BLaER1 (cell line): Measurements from ENCODE around the gene PHC1.
"Not testable (repeated sequence)": the region's sequence is repeated elsewhere in the genome, so short reads cannot be mapped to it uniquely, and the experiment has no call there.

Source experiments
- H3K27ac ChIP-seq: shearing (Covaris generic); formaldehyde crosslinking; 2 replicates; pipeline ENCODE4 v1.8.1; 2022
- H3K27me3 ChIP-seq: shearing (Covaris generic); formaldehyde crosslinking; 2 replicates; pipeline ENCODE4 v1.8.1; 2022
- H3K36me3 ChIP-seq: shearing (Covaris generic); formaldehyde crosslinking; 2 replicates; pipeline ENCODE4 v1.8.1; 2022
- H3K4me1 ChIP-seq: shearing (Covaris generic); formaldehyde crosslinking; 2 replicates; pipeline ENCODE4 v1.8.1; 2022
- H3K4me2 ChIP-seq: shearing (Covaris generic); formaldehyde crosslinking; 2 replicates; pipeline ENCODE4 v1.8.1; 2022
- H3K4me3 ChIP-seq: shearing (Covaris generic); formaldehyde crosslinking; 2 replicates; pipeline ENCODE4 v1.8.1; 2022
- H3K9ac ChIP-seq: shearing (Covaris generic); formaldehyde crosslinking; 2 replicates; pipeline ENCODE4 v1.8.1; 2022
- H3K9me3 ChIP-seq: shearing (Covaris generic); formaldehyde crosslinking; 2 replicates; pipeline ENCODE4 v1.8.1; 2022
- H4K20me1 ChIP-seq: shearing (Covaris generic); formaldehyde crosslinking; 2 replicates; pipeline ENCODE4 v1.8.1; 2022
- Cebpa-rat ChIP-seq: shearing (Covaris generic); IDR thresholded peaks from 2 replicates; pipeline ENCODE4 v1.8.1; 2022

PHC1 gene

DNA sequence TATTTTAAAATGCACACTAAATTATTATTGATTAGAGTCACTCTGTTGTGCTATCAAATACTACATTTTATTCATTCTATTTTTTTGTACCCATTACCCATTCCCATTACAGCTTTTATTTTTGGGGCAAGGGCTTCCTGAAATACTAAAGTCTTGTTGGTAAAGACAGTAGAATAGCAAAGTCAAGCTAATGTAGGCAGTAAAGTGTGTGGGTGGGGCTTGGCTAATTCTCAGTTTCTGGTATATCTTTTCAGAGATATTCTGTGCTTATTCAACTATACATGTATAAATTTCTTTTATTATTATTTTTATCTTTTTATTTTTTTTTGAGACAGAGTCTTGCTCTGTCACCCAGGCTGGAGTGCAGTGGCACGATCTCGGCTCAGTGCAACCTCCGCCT lies 22.3 kb upstream of the PHC1 start:
- no peak overlapping the region for H3K4me3 ChIP-seq
- no peaks in the 10 kb centered on the region for H3K36me3 ChIP-seq
- no peaks in the 10 kb centered on the region for H3K27me3 ChIP-seq
- H3K9me3 ChIP-seq, result peaks cover 16% of the 10 kb centered on the region; the same call in 1 of the 2 replicates
- H3K27ac ChIP-seq, result no peak overlapping the region
- no peak for TF ChIP-seq Cebpa-rat
- no peak overlapping the region for H3K4me2 ChIP-seq
- no peaks in the 10 kb centered on the region for H3K4me1 ChIP-seq
- H3K9ac ChIP-seq, result no peak overlapping the region
- H4K20me1 ChIP-seq, result no peaks in the 10 kb centered on the region

DNA sequence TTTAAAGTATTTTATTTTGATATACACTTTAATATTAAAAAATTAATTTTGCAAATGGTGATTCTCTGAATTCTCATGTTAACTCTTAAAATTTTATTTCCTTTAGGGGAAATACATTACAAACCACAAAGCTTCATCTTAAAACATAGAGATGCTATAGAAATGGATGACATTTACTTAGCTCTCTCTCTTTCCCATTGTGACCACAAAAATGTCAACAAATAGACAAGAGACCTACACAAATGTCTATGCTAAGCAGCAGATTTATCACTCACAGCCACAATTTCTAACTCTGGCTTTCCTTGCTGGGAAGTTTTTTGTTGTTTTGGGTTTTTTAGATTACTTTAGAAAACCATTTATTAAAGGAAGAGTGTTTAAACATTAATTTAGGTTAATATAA lies 19.9 kb upstream of the PHC1 start:
- H3K9me3 ChIP-seq, result 0 out of 2 replicates have a peak, but pooled peaks cover 7% of the 10 kb centered on the region
- no peaks in the 10 kb centered on the region for H4K20me1 ChIP-seq
- H3K27me3 ChIP-seq, result no peaks in the 10 kb centered on the region
- TF ChIP-seq Cebpa-rat, result no peak
- no peaks in the 10 kb centered on the region for H3K36me3 ChIP-seq
- no peak overlapping the region for H3K4me2 ChIP-seq
- no peak overlapping the region for H3K4me3 ChIP-seq
- no peak overlapping the region for H3K27ac ChIP-seq
- no peak overlapping the region for H3K9ac ChIP-seq
- H3K4me1 ChIP-seq, result no peaks in the 10 kb centered on the region

DNA sequence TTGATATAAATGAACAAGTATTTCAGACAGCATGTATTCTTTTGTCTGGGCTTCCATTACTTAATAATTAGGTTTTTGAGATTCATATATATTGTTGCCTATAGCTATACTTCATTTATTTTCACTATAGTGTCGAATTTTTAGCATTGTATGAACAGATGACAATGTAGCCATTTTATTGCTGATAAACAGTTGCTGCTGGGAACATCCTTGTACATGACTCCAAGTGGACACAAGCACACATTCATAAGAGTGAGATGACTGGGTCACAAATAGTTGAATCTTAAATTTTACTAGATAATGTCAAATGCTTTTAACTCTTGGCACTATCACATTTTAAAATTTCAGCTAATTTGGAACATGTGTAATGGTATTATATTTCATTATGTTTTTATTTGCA lies 19.3 kb upstream of the PHC1 start:
- H3K27ac ChIP-seq, result no peak overlapping the region
- H3K4me2 ChIP-seq, result no peak overlapping the region
- no peaks in the 10 kb centered on the region for H4K20me1 ChIP-seq
- H3K9ac ChIP-seq, result no peak overlapping the region
- H3K36me3 ChIP-seq, result no peaks in the 10 kb centered on the region
- no peak overlapping the region for H3K4me3 ChIP-seq
- 0 out of 2 replicates have a peak, but pooled peaks cover 7% of the 10 kb centered on the region for H3K9me3 ChIP-seq
- no peaks in the 10 kb centered on the region for H3K4me1 ChIP-seq
- no peaks in the 10 kb centered on the region for H3K27me3 ChIP-seq
- TF ChIP-seq Cebpa-rat, result no peak

DNA sequence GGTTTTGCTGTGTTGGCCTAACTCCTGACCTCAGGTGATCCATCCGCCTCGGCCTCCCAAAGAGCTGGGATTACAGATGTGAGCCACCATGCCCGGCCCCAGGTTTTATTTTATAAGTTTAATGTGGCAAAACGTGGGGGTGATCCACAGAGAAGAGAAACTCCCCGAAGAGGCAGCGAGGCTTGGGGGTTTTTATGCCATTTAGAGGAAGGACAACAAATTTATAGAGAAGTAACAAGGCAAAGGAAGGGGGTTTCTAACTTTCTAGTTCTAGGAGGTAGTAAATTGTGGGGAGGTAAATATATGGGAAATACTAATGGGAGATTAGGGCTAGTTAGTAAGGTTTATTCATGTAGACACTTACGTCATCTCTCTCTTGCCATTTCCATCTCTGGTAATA lies 17.2 kb upstream of the PHC1 start:
- Histone ChIP-seq H3K36me3 (no peaks in the 10 kb centered on the region), H3K4me1 (no peaks in the 10 kb centered on the region), H3K4me2 (no peak overlapping the region), H3K9me3 (peaks cover 18% of the 10 kb centered on the region), H3K4me3 (no peak overlapping the region), H3K9ac (no peak overlapping the region), H4K20me1 (no peaks in the 10 kb centered on the region), H3K27ac (no peak overlapping the region), H3K27me3 (no peaks in the 10 kb centered on the region)
- no peak for TF ChIP-seq Cebpa-rat

DNA sequence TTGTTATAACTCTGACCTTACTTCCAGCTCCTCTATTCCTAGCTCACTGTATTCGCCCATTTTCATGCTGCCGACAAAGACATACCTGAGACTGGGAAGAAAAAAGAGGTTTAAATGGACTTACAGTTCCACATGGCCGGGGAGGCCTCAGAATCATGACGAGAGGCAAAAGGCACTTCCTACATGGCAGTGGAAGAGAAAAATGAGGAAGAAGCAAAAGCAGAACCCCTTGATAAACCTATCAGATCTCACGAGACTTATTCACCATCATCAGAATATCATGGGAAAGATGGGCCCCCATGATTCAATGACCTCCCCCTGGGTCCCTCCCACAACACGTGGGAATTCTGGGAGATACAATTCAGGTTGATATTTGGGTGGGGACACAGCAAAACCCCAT lies 14.5 kb upstream of the PHC1 start:
- Histone ChIP-seq H3K9ac (no peak overlapping the region), H3K9me3 (peaks cover 18% of the 10 kb centered on the region), H3K4me1 (peaks cover 5% of the 10 kb centered on the region; the same call in 1 of the 2 replicates), H3K4me2 (no peak overlapping the region), H4K20me1 (no peaks in the 10 kb centered on the region), H3K4me3 (no peak overlapping the region), H3K27ac (no peak overlapping the region), H3K27me3 (no peaks in the 10 kb centered on the region), H3K36me3 (no peaks in the 10 kb centered on the region)
- no peak for TF ChIP-seq Cebpa-rat

DNA sequence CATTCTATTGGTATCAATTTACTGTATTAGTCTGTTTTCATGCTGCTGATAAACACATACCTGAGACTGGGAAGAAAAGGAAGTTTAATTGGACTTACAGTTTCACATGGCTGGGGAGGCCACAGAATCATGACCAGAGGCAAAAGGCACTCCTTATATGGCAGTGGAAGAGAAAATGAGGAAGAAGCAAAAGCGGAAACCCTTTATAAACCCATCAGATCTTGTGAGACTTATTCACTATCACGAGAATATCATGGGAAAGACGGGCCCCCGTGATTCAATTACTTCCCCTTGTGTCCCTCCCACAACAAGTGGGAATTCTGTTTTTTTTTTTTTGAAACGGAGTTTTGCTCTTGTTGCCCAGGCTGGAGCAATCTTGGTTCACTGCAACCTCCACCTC lies 11.6 kb upstream of the PHC1 start:
- not testable (repeated sequence) for H4K20me1 ChIP-seq, H3K27me3 ChIP-seq, H3K4me1 ChIP-seq, H3K9ac ChIP-seq, H3K27ac ChIP-seq, H3K36me3 ChIP-seq, H3K4me2 ChIP-seq, H3K4me3 ChIP-seq
- H3K9me3 ChIP-seq, result peaks cover 10% of the 10 kb centered on the region

DNA sequence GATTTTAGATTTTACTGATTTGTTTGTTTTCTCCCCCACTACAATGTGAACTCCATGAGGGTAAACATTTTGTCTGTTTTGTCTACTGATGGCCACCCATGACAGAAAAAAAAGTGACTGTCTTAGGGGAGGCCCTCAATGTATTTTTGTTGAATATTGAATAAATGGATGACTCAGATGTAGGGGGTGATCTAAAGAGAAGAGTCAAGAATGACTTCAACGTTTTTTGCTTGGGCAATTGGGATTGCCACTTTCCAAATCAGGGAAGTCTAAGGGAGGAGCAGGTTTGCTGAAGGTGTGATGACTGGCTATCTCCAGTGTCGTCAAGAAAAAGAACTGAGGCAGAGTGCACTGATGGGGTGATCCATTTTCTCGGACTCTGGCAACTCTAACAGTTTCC lies 10.7 kb upstream of the PHC1 start:
- Histone ChIP-seq H3K27me3 (no peaks in the 10 kb centered on the region), H3K4me3 (no peak overlapping the region), H3K36me3 (no peaks in the 10 kb centered on the region), H3K27ac (no peak overlapping the region), H3K4me2 (no peak overlapping the region), H3K4me1 (peaks cover 9% of the 10 kb centered on the region; the same call in 1 of the 2 replicates), H3K9me3 (peaks cover 10% of the 10 kb centered on the region), H4K20me1 (no peaks in the 10 kb centered on the region), H3K9ac (no peak overlapping the region)
- no peak for TF ChIP-seq Cebpa-rat

DNA sequence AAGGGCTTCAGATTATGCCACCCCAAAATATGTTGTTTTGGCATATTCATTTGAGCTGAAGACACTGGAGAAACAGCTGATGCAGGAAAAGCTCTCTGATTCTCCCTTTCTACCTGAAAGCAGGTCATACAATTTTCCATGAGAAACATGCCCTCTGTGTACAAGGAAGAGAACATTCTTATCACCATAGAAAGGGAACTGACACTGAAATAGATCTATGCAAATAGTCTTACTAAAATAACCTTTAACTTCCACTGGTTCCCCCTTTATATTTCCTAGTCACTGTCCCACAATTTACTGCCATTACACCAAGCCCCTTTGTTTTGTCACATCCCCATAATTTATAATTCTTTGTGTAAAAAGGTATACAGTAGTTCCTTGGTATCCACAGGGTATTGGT lies 9.6 kb upstream of the PHC1 start:
- Histone ChIP-seq H3K9ac (no peak overlapping the region), H4K20me1 (no peaks in the 10 kb centered on the region), H3K36me3 (no peaks in the 10 kb centered on the region), H3K27me3 (no peaks in the 10 kb centered on the region), H3K4me2 (peak overlapping the region; percentile 4; the same call in 1 of the 2 replicates), H3K4me1 (peaks cover 9% of the 10 kb centered on the region; the same call in 1 of the 2 replicates), H3K4me3 (no peak overlapping the region), H3K27ac (no peak overlapping the region), H3K9me3 (peaks cover 10% of the 10 kb centered on the region)
- no peak for TF ChIP-seq Cebpa-rat

DNA sequence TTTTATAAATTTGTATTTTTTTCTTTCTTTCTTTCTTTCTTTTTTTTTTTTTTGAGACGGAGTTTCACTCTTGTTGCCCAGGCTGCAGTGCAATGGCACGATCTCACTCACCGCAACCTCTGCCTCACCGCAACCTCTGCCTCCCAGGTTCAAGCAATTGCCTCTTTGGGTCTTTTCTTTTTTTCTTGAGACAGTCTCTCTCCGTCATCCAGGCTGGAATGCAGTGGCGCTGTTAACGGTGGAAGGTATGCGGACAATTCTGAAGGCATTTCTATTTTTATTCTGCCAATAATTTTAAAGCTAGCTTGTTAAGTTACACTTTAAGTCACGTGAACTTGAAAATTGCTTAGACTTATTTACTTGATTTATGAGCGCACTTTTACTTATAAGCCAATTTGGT lies 8.8 kb upstream of the PHC1 start:
- no peak overlapping the region for H3K27ac ChIP-seq
- peaks cover 8% of the 10 kb centered on the region for H3K9me3 ChIP-seq
- H4K20me1 ChIP-seq, result no peaks in the 10 kb centered on the region
- no peak overlapping the region for H3K4me3 ChIP-seq
- H3K9ac ChIP-seq, result no peak overlapping the region
- H3K4me2 ChIP-seq, result no peak overlapping the region
- peaks cover 9% of the 10 kb centered on the region; the same call in 1 of the 2 replicates for H3K4me1 ChIP-seq
- no peak for TF ChIP-seq Cebpa-rat
- H3K27me3 ChIP-seq, result no peaks in the 10 kb centered on the region
- no peaks in the 10 kb centered on the region for H3K36me3 ChIP-seq

DNA sequence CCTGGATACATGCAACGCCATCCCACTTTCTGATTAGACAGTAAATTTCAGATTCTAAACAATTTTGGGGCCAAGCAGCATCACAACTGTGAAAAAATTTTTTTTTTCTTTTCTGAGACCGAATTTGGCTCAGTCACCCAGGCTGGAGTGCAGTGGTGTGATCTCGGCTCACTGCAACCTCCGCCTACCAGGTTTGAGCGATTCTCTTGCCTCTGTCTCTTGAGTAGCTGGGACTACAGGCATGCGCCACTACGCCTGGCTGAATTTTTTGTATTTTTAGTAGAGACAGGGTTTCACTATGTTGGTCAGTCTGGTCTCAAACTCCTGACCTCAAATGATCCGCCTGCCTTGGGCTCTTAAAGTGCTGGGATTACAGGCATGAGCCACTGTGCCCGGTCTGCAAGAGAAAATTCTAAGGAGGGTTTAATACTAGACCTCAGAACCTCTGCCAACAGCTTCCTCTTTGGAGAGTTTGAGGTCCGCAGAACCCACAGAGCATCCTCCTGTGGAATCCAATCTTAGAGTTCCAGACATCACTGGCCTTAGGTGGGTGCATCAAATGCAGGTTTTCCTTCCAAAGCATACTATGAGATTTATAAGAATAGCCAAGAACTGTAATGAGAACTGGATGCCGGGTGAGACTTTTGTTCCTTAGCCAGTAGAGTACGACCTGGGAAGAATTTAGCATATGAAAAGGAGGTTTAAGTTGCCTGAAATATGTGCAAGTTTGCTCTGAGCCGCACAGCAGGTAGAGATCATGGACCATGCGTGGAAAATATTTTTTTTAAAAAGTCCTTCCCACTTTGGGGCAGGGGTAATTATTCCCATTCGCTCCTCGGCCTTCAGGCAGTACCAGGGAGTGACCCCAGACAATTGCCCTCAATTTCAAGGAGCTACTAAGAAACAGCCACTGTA lies 7.8 kb upstream of the PHC1 start:
- no peak overlapping the region for H3K4me3 ChIP-seq
- no peaks in the 10 kb centered on the region for H3K27me3 ChIP-seq
- H4K20me1 ChIP-seq, result no peaks in the 10 kb centered on the region
- no peak for TF ChIP-seq Cebpa-rat
- no peaks in the 10 kb centered on the region for H3K36me3 ChIP-seq
- H3K4me2 ChIP-seq, result no peak overlapping the region
- H3K9me3 ChIP-seq, result peaks cover 1% of the 10 kb centered on the region; the same call in 1 of the 2 replicates
- no peak overlapping the region for H3K27ac ChIP-seq
- H3K9ac ChIP-seq, result no peak overlapping the region
- H3K4me1 ChIP-seq, result peaks cover 13% of the 10 kb centered on the region; the same call in 1 of the 2 replicates
